CD4-positive, alpha-beta T cell treated with Interferon alpha-2 for 1 hour (primary cell): ENCODE measurements around the gene APLF.
"Not testable (repeated sequence)": the region's sequence is repeated elsewhere in the genome, so short reads cannot be mapped to it uniquely, and the experiment has no call there.

Experiments
- DNase-seq, 2 donors: peaks; one replicate each; pipeline ENCODE4 v3.0.0-alpha.2; 2020 to 2022

APLF gene

DNA sequence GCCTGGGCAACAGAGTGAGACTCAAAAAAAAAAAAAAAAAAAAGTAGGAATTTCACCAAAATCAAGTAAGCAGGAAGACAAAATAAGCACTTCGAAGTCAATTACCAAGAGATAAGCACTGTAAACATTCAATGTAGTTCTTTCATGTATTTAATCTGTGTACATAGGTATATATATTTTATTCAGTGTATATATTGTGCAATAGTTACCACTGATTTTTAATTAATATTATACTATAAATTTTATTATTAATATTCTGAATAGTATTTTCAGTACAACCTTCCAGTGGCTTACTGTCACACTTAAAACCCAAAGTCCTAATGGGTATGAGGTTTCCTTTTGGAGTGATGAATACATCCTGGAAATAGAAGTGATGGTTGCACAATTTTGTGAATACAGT lies 9.1 kb downstream of the APLF start:
- no peak for DNase-seq

DNA sequence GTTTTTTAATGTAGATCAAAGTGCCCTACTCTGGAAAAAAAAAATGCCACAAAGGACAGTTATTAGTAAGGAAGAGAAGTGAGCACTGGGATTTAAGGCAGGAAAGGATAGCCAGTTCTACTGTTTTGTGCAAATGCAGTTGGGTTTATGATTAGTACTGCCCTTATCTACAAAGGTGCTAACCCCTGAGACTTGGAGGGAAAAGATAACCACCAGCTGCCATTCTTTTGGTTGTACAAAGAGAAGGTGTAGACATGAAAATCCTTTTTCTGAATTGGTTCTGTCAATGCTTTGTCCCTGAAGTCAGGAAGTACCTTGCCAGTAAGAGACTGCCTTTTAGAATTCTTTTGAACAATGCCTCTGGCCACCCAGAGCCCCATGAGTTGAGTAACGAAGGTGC lies 11.3 kb downstream of the APLF start:
- DNase-seq: no peak

DNA sequence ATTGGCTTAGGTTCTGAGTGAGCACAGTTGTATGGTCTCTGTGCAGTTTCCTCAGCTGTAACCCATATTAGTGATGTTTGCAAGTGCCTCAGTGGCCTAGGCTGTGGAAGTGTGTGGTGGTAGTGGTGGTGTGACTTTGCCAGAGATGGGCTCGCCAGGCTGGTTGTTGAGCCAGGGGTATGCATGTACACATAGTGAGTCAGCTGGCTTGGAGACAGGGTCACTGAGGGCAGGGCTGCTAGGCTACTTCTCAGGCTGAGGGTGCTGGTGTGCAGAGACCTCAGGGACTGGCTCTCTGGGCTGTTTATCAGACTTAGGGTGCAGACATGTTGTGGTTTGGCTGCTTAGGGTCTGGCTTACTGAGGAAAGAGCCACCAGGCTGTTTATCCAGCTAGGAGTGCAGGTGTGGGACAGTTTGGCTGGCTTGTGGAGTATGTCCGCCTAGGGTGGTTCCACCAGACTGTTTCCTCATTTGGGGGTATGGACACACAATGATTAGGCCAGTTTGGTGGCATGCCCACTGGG lies 15.0 kb downstream of the APLF start:
- DNase-seq: no peak

DNA sequence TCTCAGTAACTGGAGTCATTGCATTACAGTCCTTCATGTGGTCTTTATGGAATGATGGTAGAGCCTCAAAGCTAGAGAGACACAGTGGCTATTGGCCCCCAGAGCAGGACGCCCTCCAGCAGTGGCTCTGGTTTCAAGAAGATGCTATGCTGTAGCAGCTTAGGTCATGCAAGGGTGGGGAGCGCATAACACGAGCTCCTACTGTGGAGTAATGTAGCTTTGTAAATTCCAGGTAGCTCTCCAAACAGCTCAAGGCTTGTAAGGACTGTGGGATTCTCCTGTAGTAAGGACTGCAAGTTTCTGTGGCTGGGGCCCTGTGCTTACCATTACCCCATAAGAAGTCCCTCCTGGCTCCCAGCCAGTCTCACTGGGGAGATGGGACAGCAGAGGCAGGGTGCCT lies 15.6 kb downstream of the APLF start:
- no peak for DNase-seq

DNA sequence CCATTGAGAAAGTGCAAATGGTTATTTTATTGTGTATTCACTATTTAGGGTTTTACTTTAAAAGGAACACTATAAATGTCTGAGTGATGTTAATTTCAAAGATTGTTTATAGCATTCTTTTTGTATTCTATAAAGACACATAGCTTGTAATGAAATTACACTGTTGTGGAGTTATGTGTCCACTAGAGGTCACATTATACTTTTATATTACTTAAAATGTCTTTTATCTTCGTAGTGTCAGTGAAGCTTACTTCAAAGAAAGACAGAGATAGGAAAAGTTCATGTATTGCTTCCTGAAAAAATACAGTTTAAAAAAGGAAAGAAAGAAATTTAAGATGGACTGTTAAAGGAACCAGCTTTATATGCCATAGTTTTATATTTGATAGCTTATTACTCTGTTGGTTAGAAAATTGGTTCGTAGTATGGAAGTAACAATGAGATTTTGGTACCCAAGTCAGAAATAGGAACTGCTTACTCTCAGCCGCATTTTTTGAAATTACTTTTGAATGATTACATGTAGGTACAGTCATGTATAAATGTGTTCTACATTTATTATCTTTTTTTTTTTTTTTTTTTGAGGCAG lies 20.5 kb downstream of the APLF start:
- peak in 1 of 2 donors; percentile 51 for DNase-seq

DNA sequence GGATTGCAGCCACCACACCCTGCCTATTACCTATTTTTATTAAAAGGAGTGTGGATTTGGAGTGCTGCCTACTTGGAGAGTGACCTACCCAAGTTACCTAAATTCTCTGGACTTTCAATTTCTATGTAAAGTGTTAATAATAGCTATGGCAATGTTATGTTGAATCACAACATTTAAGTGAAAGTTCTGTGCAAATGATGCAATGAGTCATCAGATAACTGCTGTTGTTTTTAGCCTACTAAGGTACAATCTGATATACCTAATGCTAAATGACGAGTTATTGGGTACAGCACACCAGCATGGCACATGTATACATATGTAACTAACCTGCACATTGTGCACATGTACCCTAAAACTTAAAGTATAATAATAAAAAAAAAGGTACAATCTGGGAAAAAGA lies 21.2 kb downstream of the APLF start:
- DNase-seq: not testable (repeated sequence)

DNA sequence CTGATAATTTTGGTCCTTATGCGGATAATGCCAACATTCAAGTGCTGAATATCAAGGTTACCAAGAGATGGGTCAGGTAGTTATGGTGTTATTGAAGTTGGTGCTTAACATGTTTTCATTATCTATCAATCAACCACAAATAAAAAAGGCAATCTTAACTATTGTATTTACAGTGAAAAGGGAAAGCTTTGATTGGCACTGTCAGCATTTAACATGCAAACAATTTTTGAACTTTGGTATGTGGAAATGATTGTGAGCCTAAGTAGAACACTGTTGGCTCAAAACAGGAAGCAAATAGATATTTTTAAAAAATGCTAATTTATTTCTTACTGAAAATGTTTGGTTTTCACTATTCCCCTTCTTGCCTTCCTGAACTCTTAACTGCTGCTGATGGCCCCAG lies 21.9 kb downstream of the APLF start:
- no peak for DNase-seq

DNA sequence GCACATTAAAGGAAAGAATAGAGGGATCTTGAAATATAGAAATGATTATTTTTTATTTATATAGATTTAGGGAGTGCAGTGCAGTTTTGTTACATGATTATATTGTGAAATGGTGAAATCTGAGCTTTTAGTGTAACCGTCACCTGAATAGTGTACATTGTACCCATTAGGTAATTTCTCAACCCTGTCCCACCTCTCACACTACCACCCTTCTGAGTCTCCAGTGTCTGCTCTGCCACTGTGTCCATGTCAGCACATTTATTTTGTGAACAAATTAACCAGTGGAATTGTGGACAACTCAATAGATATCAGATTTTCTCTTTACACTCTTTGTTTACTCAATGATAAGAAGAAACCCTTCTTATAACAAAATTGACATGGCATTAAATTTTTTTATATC lies 24.2 kb downstream of the APLF start:
- DNase-seq: no peak

DNA sequence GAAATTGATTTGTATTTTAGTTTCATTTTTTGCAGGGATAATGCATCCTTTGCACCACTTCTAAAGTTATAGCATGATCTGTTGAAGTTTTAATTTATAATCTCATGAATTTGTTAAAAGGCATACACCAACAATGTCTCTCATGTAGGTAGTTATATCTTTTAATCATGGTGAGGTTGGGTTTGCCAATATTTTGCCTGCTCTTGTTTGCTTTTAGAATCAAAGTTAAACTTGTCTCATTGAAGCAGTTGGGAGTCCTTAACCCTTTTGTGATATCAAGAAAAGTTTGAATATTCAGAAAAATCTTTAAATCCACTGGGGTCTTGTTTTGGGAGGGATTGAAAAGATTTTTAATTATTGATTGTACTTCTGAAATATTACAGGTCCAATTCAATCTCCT lies 31.7 kb downstream of the APLF start:
- DNase-seq: no peak

DNA sequence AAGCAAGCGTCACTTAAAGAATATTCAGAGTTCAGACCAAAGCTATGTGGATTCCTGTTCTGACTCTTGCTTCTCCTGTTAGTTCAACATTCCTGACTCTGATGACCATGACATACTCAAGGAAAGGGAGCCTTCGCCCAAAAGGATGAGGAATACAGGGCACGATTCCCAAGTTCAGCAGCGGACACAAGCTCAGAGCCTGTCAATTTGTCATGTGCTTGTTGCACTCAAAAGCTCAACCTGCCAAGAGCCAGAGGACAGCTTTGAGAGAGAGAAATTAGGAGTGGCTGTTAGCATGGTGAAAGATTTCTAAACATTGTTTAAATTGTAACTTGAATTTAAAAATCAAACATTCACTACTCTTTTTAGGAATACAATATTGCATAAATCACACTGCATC lies 33.3 kb downstream of the APLF start:
- DNase-seq: no peak

DNA sequence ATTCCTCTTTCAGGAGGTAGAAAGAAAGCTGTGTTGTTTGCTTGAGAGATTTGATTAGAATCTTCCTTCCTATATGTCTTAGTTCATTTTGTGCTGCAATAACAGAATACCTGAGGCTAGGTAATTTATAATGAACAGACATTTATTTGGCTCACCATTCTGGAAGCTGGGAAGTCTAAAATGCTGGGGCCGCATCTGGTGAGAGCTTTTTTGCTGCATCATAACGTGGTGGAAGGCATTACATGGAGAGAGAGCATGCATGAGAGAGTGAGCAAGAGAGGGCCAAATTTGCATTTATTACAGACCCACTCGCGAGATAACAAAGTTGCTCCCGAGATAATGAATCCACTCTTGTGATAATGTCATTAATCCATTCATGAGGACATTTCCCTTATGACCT lies 34.4 kb downstream of the APLF start:
- DNase-seq: no peak

DNA sequence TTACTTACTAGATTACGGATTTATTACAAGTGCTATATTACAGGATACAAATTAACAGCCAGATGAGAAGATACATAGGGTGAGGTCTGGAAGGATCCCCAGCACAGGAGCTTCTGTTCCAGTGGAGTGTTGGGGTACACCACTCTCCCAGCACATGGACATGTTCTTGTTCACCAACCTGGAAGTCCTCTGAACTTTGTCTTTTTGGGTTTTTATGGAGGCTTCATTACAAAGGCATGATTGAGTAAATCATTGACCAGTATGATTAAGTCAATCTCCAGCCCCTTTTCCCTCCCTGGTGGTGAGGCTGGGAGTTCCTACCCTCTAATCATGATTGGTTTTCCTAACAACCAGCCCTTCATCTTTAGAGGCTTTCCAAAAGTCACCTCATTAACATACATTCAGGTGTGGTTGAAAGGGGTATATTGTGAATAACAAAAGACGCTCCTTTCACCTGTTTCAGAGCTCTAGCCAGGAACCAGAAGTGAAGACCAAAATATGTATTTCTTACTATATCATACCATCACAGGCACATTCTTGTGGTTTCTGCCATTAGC lies 38.3 kb downstream of the APLF start:
- no peak for DNase-seq

DNA sequence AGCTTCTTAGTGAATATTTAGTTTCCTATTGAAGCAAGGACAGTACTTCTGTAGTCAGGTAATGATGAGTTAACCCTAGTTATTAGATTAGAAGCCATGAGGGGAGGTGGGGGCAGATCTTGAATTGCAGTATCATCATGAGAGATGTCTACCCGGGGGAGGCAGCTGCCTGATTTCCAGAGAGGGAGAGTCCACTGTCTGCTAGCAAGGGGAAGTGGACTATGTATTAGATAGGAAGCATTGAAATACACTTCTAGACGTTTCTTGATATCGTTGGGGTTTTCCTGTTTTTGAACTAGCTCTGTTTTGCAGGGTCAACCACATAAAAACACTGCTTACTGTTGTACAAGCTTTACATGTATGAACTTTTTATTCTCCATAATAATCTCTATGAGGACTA lies 38.8 kb downstream of the APLF start:
- DNase-seq: peak in 1 of 2 donors; percentile 16

DNA sequence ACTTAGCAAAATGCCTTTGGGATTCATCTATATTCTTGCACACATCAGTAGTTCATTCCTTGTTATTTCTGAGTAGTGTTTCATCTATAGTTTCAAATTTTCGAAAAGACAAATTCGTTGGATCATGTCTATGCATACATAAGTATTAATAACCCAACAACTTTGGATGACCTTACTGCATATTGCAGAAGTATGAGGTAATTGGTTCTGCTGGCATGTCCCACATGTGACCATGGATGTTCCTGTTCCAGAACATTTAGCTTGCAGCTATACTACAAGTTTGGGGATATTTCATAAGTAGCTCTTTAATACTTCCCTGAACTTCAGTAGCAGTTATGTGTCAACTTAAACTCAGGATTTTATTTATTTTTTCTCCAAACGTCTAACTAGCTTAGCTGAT lies 44.9 kb downstream of the APLF start:
- DNase-seq: no peak

DNA sequence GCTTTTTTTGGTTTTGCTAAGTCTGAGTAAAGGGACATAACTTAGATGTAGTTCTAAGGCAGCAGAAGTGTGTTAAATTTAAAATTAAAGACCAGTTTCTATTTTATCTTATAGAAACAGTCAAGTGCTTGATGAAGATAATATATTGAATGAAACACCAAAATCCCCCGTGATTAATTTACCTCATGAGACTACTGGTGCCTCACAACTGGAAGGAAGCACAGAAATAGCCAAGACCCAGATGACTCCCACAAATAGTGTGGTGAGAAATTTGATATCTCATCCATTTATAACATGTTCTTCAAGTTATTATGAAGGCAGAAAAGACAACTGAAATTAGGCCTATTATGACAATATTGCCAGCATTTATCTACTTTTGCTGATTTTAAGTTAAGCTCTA lies 45.6 kb downstream of the APLF start:
- no peak for DNase-seq

DNA sequence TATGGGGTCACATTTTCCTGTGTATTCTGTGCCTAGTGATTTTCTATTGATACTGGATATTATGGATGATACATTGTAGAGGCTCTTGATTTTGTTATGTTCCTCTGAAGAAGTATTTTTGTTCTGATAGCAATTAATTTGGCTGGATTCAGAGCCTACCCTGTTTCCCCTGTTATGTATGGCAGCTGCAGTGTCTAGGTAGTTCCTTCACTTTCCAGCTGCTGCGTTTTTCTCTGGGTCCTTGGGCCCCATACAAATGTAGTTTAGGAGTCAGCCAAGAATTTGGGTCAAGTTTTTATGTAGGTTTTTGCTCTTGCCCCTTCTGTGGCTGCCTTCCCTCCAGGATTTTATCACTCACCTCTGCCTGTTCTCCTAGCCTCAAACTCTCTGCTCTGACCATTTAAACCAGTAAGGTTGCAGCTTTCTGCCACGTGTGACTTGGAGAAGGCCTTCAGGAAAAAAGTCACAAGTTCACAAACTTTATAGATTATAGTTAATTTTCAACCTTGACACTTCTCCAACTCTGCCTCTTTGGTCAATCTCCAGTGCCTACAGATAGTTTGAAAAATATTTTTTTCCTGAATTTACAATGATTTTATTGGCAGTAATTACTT lies 47.0 kb downstream of the APLF start:
- DNase-seq: no peak

DNA sequence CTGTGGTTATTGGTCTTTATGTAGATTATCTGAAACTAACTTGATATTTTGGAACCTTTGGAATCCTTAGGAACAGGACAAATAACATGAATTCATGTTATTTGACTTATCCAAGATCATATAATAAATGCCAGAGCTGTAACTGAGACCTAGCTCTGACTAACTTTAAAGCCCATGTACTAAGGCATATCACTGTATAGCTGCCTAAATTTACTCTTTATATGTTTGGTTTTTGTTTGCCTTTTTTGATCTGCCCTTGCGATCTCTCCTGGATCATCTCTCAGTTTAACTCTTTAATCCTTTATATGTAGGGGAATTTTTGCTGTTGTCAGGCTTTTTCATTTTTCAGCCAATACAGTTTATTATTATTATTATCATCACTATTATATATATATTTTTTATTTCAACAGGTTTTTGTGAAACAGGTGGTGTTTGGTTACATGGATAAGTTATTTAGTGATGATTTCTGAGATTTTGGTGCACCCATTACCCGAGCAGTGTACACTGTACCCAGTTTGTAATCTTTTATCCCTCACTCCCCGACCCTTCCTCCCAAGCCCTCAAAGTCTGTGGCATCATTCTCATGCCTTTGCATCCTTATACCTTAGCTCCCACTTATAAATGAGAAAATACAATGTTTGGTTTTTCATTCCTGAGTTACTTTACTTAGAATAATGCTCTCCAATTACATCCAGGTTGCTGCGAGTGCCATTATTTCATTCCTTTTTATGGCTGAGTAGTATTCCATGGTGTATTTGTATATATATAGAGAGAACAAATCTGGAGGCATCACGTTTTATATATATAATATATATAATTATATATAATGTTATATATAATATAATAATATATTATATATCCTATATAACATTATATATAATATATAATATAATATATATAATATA lies 48.9 kb downstream of the APLF start:
- DNase-seq: no peak

DNA sequence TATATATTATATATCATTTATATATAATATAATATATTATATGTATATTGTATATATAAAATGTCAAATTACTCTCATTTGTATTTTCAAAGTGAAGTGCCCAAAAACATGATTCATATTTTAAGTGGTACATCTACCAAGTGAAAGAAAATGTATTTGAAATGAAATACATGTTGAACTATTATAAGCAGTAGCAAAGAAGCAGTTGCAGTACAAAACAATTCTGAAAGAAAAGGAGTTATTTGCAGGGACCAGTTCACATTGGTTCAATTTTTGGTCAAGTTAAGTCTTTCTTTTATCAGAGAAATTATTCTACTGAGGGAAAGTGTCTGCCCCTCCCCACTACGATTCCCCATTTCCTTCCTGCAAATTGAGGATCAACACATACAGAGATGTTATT lies 51.9 kb downstream of the APLF start:
- no peak for DNase-seq

DNA sequence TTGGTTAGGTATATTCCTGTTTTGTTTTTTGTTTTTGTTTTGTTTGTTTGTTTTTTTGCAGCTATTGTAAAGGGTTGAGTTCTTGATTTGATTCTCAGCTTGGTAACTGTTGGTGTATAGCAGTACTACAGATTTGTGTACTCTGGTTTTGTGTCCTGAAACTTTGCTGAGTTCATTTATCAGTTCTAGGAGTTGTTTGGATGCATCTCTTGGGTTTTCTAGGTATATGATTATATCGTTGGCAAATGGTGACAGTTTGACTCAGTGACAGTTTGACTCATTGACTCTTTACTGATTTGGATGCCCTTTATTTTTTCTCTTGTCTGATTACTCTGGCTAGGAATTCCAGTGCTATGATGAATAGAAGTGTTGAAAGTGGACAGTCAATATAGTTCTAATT lies 53.7 kb downstream of the APLF start:
- no peak for DNase-seq

DNA sequence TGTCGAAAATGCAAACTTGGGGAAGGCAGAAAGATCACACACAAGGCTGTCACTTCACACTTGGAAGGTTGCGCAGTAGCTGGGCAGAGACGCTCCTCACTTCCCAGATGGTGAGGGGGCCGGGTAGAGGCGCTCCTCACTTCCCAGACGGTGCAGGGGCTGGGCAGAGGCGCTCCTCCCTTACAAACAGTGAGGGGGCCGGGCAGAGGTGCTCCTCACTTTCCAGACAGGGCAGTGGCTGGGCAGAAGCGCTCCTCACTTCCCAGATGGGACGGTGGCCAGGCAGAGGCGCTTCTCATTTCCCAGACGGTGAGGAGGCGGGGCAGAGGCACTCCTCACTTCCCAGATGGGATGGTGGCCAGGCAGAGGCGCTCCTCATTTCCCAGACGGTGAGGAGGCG lies 59.6 kb downstream of the APLF start:
- not testable (repeated sequence) for DNase-seq

DNA sequence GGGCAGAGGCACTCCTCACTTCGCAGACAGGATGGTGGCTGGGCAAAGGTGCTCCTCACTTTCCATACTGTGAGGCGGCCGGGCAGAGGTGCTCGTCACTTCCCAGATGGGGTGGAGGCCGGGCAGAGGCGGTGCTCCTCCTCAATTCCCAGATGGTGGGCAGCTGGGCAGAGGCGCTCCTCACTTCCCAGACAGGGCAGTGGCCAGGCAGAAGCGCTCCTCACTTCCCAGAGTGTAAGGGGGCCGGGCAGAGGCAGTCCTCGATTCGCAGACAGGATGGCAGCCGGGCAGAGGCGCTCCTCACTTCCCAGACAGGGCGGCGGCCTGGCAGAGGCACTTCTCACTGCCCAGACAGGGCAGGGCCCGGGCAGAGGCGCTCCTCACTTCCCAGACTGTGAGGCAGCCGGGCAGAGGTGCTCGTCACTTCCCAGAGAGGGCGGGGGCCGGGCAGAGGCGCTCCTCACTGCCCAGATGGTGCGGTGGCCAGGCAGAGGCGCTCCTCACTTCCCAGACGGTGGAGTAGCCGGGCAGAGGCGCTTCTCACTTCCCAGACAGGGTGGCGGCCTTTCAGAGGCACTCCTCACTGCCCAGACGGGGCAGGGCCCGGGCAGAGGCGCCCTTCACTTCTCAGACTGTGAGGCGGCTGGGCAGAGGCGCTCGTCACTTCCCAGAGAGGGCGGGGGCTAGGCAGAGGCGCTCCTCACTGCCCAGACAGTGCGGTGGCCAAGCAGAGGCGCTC lies 60.1 kb downstream of the APLF start:
- DNase-seq: not testable (repeated sequence)

DNA sequence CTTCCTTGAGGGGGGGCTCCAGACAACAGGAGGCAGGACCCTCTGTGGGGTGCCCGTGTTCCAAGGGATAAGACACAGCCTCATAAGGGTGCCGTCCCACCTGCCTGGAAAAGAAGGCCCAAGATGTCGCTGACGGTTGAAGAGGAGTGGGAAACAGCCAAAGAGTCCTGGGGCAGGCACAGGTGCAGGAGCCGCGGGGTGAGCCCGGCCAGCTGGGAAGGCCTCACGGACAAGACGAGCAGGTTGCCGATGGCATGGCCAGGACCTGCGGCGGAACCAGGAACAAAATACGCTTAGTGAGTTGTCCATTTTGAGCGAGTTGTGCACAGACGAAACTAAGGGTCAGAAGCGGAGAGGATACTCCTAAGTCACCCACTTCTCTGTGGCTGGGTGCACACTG lies 61.8 kb downstream of the APLF start:
- DNase-seq: not testable (repeated sequence)

DNA sequence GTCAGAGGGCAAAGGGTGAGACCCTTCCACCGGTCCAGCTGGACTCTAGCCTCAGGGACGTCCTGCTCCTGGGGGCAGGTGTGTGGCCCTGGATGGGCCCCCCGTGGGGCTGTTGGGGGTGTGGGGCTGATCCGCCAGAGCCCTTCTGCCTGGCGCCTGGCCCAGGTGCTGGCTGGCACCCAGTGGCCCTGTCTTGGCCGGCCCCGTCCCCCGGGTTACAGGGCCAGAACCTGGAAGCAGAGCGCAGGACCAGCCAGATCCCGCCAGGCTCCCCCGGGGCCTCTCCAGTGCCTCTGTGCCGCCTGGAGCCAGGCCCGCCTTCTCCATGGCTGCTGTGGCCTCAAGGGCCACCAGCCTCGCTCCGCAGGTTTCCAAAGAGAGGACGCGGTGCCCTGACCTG lies 62.3 kb downstream of the APLF start:
- DNase-seq: not testable (repeated sequence)
